GM12872 (cell line): ENCODE results near the gene HS3ST3B1.

ENCODE experiments used
- CTCF ChIP-seq: IDR thresholded peaks from 3 replicates; pipeline ENCODE4 v1.5.1; 2011; ENCODE audit warnings: low read depth, mild to moderate bottlenecking, low read length, moderate library complexity; ENCODE audit not compliant: insufficient read depth

The HS3ST3B1 gene

GRCh38 chr17:14333506-14333905 lies 32.6 kb downstream of the HS3ST3B1 start:
- no peak for TF ChIP-seq CTCF

GRCh38 chr17:14334276-14334840 lies 33.5 kb downstream of the HS3ST3B1 start:
- no peak for TF ChIP-seq CTCF

GRCh38 chr17:14334919-14335318 lies 34.0 kb downstream of the HS3ST3B1 start:
- no peak for TF ChIP-seq CTCF

DNA sequence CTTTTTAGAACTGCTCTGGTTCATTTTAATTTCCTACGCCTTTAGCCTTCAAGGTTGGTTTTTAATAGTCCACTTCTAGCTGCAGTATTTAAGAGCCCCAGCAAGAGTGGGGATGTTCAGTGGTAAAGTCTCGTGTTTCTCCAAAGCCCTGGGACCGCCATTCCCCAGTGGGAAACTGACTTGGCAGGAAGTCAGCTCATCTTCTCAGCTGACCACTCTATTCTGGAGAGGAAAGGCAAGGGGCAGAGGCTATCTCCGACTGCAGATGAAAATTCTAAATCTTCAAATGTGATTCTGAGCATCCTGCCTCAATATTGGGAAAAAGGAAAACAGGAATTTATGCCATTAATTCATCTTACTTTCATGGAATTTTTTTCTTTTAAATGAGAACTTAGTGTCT lies 35.5 kb downstream of the HS3ST3B1 start:
- no peak for TF ChIP-seq CTCF

DNA sequence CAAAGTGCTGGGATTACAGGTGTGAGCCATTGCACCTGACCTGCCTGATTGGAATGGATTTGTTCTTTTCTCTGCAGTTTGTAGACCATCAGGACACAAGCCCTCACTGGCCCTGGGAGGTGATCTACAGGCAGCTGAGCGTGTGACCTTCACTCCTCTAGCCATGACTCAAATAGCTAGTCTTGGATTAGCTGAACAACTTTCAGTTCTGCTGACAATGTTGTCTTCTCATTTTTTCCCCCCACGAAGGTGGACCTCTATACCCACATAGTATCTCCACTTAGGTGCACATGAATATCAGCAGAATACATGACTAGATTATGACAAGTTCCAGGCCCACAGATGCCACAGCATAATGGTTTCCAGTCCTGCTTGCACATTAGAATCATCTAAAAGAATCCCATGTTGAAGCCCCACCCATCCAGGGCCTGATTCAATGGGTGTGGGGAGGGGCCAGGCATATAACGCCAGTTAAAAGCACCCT lies 36.8 kb downstream of the HS3ST3B1 start:
- TF ChIP-seq CTCF: no peak

DNA sequence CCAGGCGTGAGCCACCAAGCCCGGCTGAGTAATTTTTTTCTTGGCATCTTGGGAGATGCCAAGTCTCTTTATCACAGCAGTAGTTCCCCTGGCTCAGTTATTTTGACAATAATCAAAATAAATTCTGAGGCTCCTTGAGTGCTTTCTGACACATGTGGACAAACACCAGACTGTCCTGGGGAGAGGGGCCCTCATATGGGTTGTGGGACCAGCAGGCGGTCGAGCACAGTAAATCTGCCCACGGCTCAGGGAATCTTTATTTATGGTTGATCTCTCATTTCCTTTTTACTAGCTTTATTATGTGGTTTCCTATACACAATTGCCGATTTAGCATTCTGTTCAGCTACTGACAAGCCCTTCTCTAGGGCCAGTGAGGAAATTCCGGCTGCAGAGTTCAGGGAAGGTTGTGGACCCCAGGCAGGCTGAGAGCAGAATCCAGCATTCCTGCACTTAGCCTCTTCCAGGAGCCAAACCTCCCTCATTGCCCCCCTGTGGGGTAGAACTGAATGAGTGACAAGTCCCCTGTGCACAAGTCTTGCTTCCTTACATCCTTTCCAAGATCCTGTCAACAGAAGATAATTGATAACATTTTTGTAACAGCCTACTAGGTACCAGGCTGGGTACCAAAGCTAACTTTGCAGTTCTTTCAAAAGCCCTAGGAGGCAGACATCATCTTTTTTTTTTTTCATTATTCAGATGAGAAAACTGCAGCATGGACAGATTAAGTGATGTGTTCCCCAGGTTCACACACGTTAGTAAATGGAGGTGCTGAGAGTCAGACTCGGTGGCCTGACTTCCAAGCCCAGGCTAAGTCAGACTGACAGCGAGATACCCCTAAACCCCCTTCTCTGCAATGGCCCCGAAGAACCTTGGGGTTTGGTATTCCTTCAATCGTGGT lies 40.2 kb downstream of the HS3ST3B1 start:
- no peak for TF ChIP-seq CTCF

DNA sequence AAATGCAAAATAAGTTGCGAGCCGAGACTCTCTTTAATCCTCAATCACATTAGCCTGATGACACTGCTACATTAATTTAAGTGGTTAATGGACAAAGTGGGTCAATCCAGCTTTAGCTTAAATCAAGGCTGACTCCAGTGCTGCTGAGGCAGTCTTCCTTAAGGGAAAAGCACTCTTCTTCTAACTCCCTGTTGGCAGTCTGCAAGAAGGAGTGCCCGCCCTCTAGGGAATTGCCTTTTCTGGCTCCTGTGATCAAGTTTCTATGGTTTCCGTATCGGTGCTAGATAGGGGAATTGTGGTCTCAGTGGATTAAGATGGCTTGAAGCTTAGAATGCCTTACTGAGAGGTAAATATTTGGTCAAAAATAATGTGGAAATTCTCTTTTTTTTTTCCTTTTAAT lies 41.0 kb downstream of the HS3ST3B1 start:
- TF ChIP-seq CTCF: no peak
